DMS 273 (cell line): ENCODE data around the gene ALDH1A2.
"Not testable (repeated sequence)": the region's sequence is repeated elsewhere in the genome, so short reads cannot be mapped to it uniquely, and the experiment has no call there.

Experiments used
- DNase-seq: peaks from one replicate; lab custom pipeline; 2025; ENCODE audit not compliant: unreplicated experiment; lab: John Stamatoyannopoulos, UW

The ALDH1A2 gene

DNA sequence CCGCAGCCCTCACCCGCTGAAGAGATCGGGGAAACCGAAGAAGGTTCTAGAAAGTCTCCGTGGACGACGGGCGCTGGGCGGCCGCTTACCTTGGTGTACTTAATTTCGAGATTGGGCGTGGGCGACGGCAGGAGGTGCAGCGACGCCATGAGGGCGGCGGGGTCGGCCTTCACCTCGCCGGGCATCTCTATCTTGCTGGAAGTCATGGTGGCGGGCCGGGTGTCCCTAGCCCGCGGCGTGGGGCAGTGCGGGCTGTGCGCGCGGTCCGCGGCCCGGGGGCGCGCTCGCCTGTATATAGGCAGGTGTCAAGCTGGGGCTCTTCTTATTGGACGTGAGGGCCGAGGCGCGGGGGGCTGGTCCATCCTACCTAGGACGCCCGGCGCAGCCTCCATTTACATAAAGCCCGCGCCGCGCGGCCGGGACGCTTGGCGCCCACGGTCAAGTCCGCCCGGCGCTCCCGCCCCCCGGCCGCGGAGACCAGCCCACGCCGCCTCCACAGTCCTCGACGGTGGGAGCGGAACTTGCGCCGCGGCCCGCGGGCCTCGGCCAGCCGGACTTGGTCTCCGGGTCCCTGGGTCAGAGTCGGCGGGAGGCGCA, at the start of gene ALDH1A2:
ALDH1A2 (minus strand) TSS at position 267 of the 597 bp plus-strand sequence; CDS start at position 206, 61 bp downstream.
- DNase-seq = peak; percentile 48

DNA sequence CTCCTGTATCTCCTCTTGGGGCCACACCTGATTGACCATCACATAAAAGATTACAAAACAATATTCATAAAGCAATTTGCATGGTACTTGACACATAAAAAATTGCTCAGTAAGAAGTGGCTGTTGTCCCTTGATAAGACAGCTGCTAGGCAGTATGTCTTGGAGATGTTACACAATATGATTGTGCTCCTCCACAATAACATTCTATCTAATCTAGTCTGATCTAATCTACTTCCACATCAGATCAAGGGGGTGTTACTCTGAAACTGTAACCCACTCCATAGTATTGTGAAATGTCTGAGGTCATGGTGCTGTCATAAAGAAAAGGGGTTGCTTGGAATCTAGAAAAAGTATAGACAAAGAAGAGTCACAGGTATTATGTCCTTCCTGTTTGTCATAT, 49.3 kb upstream of the ALDH1A2 start:
- DNase-seq = no peak

DNA sequence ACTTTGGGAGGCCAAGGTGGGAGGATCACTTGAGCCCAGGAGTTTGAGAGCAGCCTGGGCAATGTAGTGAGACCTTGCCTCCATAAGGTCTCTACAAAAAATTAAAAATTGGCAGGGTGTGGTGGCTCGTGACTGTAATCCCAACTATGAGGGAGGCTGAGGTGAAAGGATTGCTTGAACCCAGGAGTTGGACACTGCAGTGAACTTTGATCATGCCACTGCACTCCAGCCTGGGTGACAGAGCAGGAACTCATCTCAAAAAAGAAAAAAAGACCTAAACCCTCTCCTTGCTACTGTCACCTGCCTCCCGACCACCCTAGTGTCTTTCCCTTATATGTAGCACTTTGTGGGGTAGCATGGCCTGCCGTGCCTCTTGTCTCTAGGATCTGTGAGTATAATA, 48.9 kb upstream of the ALDH1A2 start:
- no peak for DNase-seq

DNA sequence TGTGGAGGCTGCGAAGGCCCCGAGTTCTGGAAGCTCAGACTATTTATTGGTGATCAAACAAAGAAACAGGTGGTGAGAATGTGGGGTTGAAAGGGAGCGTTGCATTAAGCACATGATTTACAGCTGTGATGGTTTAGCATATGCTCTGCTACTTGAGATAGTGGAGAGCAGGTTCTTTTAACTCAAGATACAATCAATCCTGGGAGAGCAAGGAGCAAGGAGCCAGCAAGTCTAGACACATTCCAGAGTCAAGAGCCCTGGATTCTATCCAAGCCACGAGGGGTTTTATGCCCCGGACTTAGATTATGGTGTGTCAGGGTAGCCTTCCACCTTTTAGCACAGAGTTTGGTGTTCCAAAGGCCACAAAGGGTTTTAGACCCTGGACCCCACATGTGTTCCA, 47.8 kb upstream of the ALDH1A2 start:
- peak; percentile 20 for DNase-seq

DNA sequence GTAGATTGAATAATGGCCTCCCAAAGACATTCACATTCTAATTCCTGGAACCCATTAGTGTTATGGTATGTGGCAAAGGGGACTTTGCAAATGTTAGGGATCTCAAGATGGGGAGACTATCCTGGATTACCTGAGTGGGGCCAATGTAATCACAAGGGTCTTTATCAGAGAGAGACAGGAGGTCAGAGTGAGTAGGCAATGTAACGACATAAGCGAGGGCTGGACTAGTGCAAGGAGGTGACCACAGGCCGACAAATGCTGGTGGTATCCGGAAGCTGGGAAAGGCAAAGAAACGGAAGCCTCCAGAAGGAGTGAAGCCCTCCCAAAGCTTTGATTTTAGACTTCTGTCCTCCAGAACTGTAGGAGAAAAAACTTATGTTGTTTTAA, 46.2 kb upstream of the ALDH1A2 start:
- DNase-seq = no peak

DNA sequence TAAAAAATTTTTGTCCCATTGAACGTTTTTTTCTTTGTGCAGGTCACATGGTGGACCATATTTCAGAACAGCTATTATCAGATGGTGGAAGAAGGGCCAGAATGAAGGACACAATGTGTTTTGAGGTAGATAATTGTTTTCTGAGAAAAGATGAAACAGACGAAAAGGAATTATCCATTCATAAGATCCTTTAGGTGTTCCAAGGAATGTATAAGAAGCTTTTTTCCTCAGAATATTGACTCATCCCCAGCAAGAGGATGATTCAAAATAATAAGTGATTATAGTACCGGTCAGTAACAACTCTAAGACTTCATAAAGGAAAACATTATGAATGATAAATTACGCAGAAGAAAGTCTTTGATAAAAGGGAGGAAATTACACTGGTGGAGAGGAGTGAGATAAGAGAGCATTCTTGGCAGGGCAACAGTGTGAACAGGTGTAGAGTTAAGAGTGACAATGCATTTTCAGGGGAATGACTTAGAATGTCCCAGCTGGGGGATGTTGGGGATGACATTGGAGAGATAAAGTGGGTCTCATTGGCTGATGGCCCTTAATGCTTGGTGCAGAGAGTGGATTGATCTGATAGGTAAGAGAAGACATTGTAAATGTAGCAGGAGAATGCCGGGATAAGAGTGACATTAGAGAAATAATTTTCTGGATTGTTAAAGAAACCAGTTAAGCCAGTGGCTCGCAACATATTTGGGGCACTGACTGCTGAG, 45.6 kb upstream of the ALDH1A2 start:
- no peak for DNase-seq

DNA sequence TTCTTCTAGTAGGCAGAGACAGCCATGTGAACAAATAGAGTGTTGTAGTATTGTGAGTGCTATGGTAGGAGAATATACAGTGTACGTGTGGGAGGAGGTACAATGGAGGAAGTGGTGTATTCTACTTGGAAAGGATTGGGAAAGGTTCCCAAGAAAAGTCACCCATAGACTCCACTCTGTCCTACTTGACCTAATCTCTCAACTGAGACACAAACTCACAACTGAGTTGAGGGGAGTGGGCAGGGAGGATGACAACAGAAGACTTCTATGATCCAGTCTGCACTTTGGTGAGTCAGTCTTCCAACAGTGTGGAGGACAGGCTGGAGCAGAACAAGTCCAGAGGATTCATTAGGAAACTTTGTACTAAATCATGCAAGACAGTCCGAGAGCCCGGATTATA, 43.9 kb upstream of the ALDH1A2 start:
- no peak for DNase-seq

DNA sequence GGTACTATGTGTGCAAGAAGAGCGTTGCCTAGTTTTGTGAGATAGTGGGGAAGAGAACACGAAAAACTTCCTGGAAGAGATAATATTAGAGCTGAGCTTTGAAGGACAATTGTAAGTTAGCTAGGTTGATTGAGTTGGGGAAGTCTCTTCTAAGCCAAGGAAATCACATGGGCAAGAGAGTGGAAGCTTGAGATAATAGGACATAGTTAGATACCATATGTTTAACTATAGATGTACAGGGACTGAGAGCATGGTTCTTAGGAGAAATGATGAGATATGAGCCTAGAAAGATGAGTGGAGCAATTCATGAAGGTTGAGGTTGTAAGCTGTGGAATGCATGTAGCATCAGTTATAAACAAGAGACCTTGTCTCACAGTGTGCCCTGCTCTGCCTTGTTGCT, 42.6 kb upstream of the ALDH1A2 start:
- DNase-seq = no peak

DNA sequence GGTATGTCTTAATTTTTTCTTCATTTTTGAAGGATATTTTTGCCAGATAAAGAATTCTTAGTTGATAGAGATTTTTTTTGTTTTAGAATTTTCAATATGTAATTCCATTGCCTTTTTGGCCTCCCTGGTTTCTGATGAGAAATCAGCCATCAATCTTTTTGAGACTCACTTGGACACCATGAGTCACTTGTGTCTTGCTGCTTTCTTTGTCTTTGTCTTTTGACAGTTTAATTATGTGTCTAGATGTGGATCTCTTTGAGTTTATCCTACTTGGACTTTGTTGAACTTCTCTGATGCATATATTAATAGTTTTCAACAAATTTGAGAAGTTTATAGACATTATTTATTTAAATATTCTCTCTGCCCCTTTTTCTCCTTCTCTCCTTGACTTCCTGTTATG, 38.0 kb upstream of the ALDH1A2 start:
- DNase-seq = no peak

DNA sequence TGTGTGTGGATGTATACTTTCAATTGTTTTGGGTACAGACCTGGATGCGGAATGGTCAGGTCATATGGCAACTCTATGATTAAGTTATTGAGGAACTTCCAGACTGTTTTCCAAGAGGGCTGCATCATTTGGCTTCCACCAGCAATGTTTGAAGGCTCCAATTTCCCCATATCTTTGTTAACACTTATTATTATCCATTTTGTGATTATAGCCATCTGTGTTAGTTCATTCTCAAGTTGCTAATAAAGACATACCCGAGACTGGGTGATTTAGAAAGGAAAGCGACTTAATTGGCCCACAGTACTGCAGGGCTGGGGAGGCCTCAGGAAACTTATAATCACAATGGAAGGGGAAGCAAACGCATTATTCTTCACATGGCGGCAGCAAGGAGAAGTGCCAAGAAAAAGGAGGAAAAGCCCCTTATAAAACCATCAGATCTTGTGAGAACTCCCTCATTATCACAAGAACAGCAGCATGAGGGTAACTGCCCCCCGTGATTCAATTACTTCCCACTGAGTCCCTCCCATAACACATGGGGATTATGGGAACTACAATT, 31.1 kb upstream of the ALDH1A2 start:
- no peak for DNase-seq

DNA sequence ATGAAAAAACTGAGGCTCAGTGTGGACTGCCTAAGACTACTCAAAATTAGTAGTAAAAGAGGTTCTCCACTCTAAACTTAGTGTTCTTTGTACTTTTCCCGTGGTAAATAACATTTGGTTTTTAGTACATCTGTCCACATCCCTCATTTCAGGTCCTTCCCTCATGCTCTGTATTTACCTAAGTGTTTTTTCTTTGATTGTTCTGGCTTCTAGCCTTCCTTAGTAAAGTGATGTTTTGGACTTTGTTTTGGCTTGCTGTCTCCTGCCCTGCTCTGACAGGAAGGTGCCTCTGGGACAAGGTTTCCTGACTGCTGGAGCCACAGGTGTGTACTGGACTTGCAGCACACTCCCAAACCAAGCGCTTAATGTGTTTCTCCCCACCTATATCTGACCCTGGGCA, 29.9 kb upstream of the ALDH1A2 start:
- no peak for DNase-seq

DNA sequence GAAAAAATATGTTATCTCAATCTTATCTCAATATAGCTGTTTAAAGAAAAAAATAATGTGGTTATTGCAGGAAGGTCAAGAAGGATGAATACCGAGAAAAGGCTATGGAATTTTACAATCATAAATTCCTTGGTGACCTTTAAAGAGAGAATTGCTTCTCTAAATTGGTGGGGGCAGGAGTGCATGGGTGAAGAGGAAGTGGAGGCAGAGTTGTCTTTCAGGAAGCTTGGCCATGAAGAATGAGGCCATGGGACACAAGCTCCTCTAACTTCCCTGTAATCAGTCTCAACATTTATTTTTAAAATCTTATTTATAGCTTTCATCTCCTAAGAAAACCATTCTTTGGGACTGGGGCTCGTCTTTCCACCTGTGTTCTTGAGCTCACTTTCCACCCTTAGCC, 22.4 kb upstream of the ALDH1A2 start:
- no peak for DNase-seq

DNA sequence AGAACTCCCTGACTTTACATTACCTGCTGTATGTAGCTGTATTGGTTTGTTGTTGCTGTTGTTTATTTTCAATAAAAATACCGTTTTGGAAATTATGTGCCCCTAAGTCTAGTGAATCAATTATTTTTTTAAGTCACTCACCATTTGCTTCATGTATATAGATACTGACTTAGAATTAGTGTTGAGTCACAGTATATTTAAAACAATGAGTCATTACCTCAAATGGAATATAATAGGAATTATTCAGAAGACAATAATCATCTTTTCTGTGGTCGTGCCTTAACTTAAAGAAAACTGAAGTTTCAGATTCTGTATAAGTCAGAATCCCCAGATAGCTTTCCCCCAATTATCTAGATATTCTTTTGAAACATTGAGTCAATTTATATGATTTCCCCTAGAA, 21.0 kb upstream of the ALDH1A2 start:
- no peak for DNase-seq

DNA sequence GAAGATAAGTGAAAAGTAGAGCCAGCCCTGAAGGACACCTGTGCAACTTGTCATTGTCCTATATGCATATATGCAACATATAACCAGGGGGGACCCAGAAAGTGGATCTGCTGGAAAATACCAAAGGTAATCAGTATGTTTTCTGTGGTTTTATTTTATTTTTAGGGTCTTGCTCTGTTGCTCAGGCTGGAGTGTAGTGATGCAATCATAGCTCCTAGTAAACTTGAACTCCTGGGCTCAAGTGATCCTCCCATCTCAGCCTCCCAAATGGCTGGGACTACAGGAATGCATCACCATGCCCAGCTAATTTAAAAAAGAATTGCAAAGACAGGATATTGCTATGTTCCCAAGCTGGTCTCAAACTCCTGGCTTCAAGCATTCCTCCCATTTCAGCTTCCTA, 18.0 kb upstream of the ALDH1A2 start:
- no peak for DNase-seq

DNA sequence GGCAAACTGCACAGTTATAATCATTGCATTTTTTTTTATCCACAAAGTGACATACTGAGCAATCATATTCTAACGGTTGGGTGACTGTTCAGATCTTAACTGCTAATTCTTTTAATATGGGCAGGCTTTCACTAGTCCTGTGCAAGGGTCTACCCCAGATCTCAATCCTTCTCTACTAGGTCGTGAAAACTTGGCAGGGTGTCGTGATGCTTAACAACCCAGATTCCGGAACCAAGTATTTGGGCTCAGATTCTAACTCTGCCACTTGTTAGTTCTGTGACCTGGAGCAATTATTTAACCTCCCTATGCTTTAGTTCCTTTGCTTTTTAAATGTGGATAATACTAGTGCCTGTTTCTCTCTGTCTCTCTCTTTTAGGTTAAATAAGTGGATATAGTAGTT, 16.4 kb upstream of the ALDH1A2 start:
- DNase-seq = no peak

DNA sequence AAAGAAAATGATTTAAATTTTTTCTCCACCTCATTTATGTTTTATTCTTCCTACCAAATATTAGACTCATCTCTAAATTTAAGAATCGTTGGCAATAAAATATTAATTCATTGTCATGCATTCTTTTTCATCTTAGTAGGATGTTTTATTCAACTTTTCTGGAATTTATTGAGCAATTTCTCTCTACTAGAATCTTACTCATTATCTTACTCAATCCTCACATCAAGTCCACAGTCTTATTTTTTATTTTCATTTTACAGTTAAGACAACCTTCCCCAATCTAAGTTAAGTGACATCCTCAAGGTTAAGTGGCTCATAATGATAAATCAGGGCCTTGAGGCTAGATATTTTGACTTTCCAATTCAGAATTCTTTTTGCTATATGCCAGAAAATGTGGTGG, 15.9 kb upstream of the ALDH1A2 start:
- no peak for DNase-seq

DNA sequence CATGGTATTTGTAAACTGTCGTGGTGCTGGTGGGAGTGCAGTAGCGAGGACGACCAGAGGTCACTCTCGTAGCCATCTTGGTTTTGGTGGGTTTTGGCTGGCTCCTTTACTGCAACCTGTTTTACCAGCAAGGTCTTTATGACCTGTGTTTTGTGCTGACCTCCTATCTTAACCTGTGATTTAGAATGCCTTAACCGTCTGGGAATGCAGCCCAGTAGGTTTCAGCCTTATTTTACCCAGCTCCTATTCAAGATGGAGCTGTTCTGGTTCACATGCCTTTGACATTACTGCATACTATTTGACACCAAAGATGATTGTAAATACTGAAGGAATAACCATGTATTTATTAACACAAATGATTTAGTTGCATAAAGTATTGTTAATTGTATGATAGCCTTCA, 15.4 kb upstream of the ALDH1A2 start:
- DNase-seq = not testable (repeated sequence)

DNA sequence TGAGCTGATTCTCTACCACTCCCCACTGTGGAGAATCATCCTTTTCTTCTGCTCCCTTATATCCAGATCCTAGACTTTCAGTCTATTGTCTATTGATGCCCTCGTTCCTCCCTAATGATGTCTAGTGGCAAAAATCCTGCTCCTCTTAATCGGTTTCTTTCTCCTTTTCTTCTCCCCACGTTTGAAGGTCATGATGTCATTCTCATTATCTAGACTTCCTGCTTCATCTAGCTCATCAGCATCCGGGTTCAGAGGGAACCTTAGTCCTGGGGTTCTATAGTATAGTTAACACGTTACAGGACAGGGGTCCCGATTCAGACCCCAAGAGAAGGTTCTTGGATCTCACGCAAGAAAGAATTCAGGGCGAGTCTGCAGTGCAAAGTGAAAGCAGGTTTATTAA, 14.9 kb upstream of the ALDH1A2 start:
- DNase-seq = no peak

DNA sequence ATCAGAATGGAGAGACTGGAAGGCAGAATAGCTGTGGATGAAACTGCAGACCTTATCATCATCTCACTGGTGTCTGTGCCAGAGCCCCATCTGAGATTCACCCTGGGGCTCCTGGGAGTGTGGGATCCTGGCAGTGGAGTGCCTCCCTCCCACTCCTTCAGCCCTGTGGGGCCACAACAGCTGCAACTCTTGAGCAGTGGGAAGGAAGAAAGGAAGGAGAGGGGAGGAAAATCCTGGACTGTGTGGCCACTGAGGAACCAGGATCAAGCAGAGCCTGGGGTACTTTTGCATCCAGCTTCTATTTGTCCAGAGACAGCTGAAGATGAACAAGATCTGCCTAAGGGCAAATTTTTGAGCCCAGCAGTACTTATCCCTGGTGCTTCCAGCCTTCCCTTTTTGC, 13.1 kb upstream of the ALDH1A2 start:
- DNase-seq = no peak

DNA sequence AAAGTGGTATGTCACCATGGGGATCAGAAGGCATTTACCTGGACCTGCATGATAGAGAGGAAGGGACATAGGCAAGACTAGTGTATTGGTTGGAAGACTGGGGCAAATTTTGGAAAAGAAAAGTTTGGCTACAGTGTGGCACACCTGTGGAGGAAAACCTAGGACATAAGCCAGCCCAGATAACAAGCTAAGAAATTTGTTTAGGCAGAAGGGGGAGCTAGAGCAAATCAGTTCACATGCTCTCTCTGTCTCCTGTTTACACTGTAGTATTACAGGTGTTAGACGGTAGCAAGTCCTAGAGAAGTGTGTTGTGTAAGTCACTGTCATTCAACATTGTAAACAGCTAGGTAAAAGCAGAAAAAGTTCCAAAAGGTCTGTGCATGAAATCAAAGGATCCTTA, 11.9 kb upstream of the ALDH1A2 start:
- DNase-seq = peak; percentile 21

DNA sequence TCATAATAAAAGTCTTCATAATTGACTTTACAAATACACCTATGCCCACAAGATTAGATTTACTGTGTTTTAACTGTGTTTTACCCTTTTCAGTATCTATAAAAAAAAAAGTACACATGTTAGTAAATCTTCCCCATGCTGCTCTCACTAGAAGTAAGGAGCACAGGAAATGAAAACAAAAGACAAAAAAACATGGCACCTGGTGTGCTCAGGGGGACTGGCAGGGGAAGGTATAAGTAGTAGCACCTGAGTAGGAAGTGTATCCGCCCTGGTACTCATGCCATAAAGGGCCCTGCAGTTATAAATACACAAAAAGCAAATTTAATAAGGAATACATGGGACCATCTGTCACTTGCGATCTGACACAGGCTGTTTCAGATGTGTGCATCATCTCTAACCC, 8.9 kb upstream of the ALDH1A2 start:
- no peak for DNase-seq

DNA sequence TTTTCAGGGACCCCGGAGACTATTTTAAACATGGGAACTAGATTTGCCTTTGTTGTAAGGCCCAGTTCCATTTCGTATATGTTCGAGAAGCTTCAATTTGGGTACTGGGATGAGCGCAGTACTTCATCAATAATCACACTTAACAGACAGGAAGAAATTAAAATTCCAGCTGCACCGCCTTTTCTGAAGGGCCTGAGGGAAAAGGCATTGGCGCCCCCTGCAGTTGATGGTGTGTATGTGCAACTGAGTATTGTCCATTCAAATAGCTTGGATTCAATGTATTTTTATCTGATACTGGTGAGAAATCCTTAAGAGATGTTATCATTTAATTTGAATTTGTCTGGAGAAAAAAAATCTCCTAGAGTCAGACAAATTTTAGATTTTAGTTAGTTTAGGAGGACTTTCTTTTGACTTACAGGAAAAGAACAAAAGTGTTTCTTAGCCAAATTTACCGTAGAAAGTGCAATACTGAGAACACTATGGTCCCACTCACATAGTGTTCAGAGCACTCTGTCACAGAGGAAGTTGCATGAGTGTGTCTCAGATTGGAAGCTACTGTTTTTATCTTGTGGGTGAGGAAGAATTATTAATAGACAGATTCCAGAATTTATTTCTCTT, 5.4 kb upstream of the ALDH1A2 start:
- DNase-seq = peak; percentile 67
